ENCODE data around the gene SLC39A7.

Gene SLC39A7

GRCh38 chr6:33194431-33194979, 6.2 kb upstream of the SLC39A7 start:
- H4K5ac ChIP-seq (ENCODE audit: low read length): no peak overlapping the region
- DNase-seq: no peak
- H4K8ac ChIP-seq (ENCODE audit: low read depth, low read length): no peak overlapping the region
- H3K4me2 ChIP-seq (ENCODE audit: low read length): no peak overlapping the region
- no peak overlapping the region for H2AK5ac ChIP-seq (ENCODE audit: low read length)
- no peak overlapping the region for H3K23ac ChIP-seq (ENCODE audit: low read length)
- no peak overlapping the region for H3K4ac ChIP-seq (ENCODE audit: low read depth, low read length)
- no peaks in the 10 kb centered on the region for H3K27me3 ChIP-seq (ENCODE audit: insufficient read depth, low read length, poor library complexity)
- H2BK120ac ChIP-seq (ENCODE audit: low read depth, low read length): no peak overlapping the region
- no peak overlapping the region for H3K56ac ChIP-seq (ENCODE audit: low read length)
- no peak overlapping the region for H3K27ac ChIP-seq (ENCODE audit: low read depth, low read length)
- H2BK15ac ChIP-seq (replicated peaks; ENCODE audit: low read depth): no peak overlapping the region
- H2BK5ac ChIP-seq (ENCODE audit: low read length): no peak overlapping the region
- H3K9ac ChIP-seq (ENCODE audit: low read length): no peak overlapping the region
- peaks cover 1% of the 10 kb centered on the region for H3K79me1 ChIP-seq (ENCODE audit: low read length)
- peaks cover 3% of the 10 kb centered on the region for H3K4me1 ChIP-seq (ENCODE audit: control insufficient read depth, low read depth, low read length)
- no CpG with 5 or more reads among the region's 8 CpGs for WGBS (ENCODE audit: extremely low coverage, insufficient coverage, low lambda C conversion rate)
- H3K36me3 ChIP-seq (ENCODE audit: control insufficient read depth, insufficient read depth, low read length): peaks cover 2% of the 10 kb centered on the region
- no peak overlapping the region for H3K18ac ChIP-seq (ENCODE audit: low read length)
- peaks cover 2% of the 10 kb centered on the region for H3K79me2 ChIP-seq (ENCODE audit: control insufficient read depth, insufficient read depth, low read length)
- H3K4me3 ChIP-seq (ENCODE audit: low read length): no peak overlapping the region

GRCh38 chr6:33195304-33196165, 5.1 kb upstream of the SLC39A7 start:
- peaks cover 1% of the 10 kb centered on the region for H3K79me1 ChIP-seq (ENCODE audit: low read length)
- H2AK5ac ChIP-seq (ENCODE audit: low read length): no peak overlapping the region
- no peak overlapping the region for H2BK15ac ChIP-seq (replicated peaks; ENCODE audit: low read depth)
- H3K4ac ChIP-seq (ENCODE audit: low read depth, low read length): no peak overlapping the region
- H3K18ac ChIP-seq (ENCODE audit: low read length): no peak overlapping the region
- H3K56ac ChIP-seq (ENCODE audit: low read length): no peak overlapping the region
- H3K4me2 ChIP-seq (ENCODE audit: low read length): no peak overlapping the region
- no peak overlapping the region for H4K8ac ChIP-seq (ENCODE audit: low read depth, low read length)
- no peak for DNase-seq
- H2BK120ac ChIP-seq (ENCODE audit: low read depth, low read length): no peak overlapping the region
- H3K27ac ChIP-seq (ENCODE audit: low read depth, low read length): no peak overlapping the region
- no peak overlapping the region for H3K4me3 ChIP-seq (ENCODE audit: low read length)
- H3K27me3 ChIP-seq (ENCODE audit: insufficient read depth, low read length, poor library complexity): no peaks in the 10 kb centered on the region
- WGBS (ENCODE audit: extremely low coverage, insufficient coverage, low lambda C conversion rate): no CpG with 5 or more reads among the region's 15 CpGs
- peaks cover 2% of the 10 kb centered on the region for H3K36me3 ChIP-seq (ENCODE audit: control insufficient read depth, insufficient read depth, low read length)
- no peak overlapping the region for H3K23ac ChIP-seq (ENCODE audit: low read length)
- H2BK5ac ChIP-seq (ENCODE audit: low read length): no peak overlapping the region
- peaks cover 3% of the 10 kb centered on the region for H3K4me1 ChIP-seq (ENCODE audit: control insufficient read depth, low read depth, low read length)
- H3K9ac ChIP-seq (ENCODE audit: low read length): no peak overlapping the region
- no peak overlapping the region for H4K5ac ChIP-seq (ENCODE audit: low read length)
- H3K79me2 ChIP-seq (ENCODE audit: control insufficient read depth, insufficient read depth, low read length): peaks cover 2% of the 10 kb centered on the region

- no CpG with 5 or more reads among the region's 12 CpGs for WGBS (ENCODE audit: extremely low coverage, insufficient coverage, low lambda C conversion rate)
- peak; percentile 87 for DNase-seq
Observed at GRCh38 chr6:33197431-33198048, 3.1 kb upstream of the SLC39A7 start.

DNA sequence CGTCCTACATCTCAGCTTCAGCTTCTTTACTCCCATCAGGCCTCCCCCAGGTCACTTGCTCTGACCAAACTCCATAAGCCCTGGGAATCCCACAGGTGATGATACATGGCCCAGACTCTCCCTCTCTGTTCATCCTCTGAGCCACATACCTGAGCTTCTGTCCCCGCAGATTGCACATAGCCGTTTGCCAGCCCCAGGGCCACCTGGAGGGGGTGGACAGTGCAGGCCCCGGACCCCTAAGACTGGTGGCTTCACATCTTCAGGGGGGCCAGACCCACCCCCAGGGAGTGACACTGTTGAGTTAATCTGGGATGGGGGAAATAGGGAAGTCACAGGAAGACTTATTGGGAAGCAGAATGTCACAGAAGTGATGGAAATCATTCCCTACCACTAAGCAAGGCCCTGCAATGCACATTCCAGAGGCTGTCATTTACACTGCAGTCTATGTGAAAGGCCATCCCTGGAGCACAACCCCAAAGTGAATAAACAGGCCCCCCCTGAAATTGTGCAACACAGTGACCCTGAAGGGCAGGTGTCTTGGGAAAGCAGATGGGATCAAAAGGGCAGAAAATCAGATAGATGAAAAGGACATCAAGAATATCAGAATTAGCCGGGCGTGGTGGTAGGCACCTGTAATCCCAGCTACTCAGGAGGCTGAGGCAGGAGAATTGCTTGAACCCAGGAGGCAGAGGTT, 2.4 kb upstream of the SLC39A7 start:
- no peak overlapping the region for H2BK5ac ChIP-seq (ENCODE audit: low read length)
- peaks cover 10% of the 10 kb centered on the region for H3K4me1 ChIP-seq (ENCODE audit: control insufficient read depth, low read depth, low read length)
- no peak overlapping the region for H3K9ac ChIP-seq (ENCODE audit: low read length)
- no peak overlapping the region for H3K23ac ChIP-seq (ENCODE audit: low read length)
- H3K18ac ChIP-seq (ENCODE audit: low read length): no peak overlapping the region
- no peaks in the 10 kb centered on the region for H3K27me3 ChIP-seq (ENCODE audit: insufficient read depth, low read length, poor library complexity)
- H4K8ac ChIP-seq (ENCODE audit: low read depth, low read length): no peak overlapping the region
- no peak for DNase-seq
- H3K79me1 ChIP-seq (ENCODE audit: low read length): peaks cover 20% of the 10 kb centered on the region
- H2AK5ac ChIP-seq (ENCODE audit: low read length): no peak overlapping the region
- H3K79me2 ChIP-seq (ENCODE audit: control insufficient read depth, insufficient read depth, low read length): peaks cover 21% of the 10 kb centered on the region
- WGBS (ENCODE audit: extremely low coverage, insufficient coverage, low lambda C conversion rate): no CpG with 5 or more reads among the region's 6 CpGs
- H2BK15ac ChIP-seq (replicated peaks; ENCODE audit: low read depth): no peak overlapping the region
- H3K4me2 ChIP-seq (ENCODE audit: low read length): no peak overlapping the region
- H2BK120ac ChIP-seq (ENCODE audit: low read depth, low read length): no peak overlapping the region
- no peak overlapping the region for H3K4ac ChIP-seq (ENCODE audit: low read depth, low read length)
- H3K27ac ChIP-seq (ENCODE audit: low read depth, low read length): no peak overlapping the region
- no peak overlapping the region for H4K5ac ChIP-seq (ENCODE audit: low read length)
- no peak overlapping the region for H3K4me3 ChIP-seq (ENCODE audit: low read length)
- peaks cover 10% of the 10 kb centered on the region for H3K36me3 ChIP-seq (ENCODE audit: control insufficient read depth, insufficient read depth, low read length)
- H3K56ac ChIP-seq (ENCODE audit: low read length): peak overlapping the region; percentile 15

More at GRCh38 chr6:33197431-33198048, 3.1 kb upstream of the SLC39A7 start:
- H3K4me2 ChIP-seq (ENCODE audit: low read length): no peak overlapping the region
- no peaks in the 10 kb centered on the region for H3K27me3 ChIP-seq (ENCODE audit: insufficient read depth, low read length, poor library complexity)
- H3K18ac ChIP-seq (ENCODE audit: low read length): no peak overlapping the region
- peaks cover 19% of the 10 kb centered on the region for H3K79me2 ChIP-seq (ENCODE audit: control insufficient read depth, insufficient read depth, low read length)
- no peak overlapping the region for H3K9ac ChIP-seq (ENCODE audit: low read length)
- no peak overlapping the region for H3K4me3 ChIP-seq (ENCODE audit: low read length)
- H2BK5ac ChIP-seq (ENCODE audit: low read length): no peak overlapping the region
- H2BK120ac ChIP-seq (ENCODE audit: low read depth, low read length): no peak overlapping the region
- no peak overlapping the region for H3K27ac ChIP-seq (ENCODE audit: low read depth, low read length)
- H3K4ac ChIP-seq (ENCODE audit: low read depth, low read length): no peak overlapping the region
- no peak overlapping the region for H3K23ac ChIP-seq (ENCODE audit: low read length)
- H2BK15ac ChIP-seq (replicated peaks; ENCODE audit: low read depth): no peak overlapping the region
- peaks cover 10% of the 10 kb centered on the region for H3K4me1 ChIP-seq (ENCODE audit: control insufficient read depth, low read depth, low read length)
- no peak overlapping the region for H4K5ac ChIP-seq (ENCODE audit: low read length)
- H3K56ac ChIP-seq (ENCODE audit: low read length): peak overlapping the region; percentile 15
- peaks cover 16% of the 10 kb centered on the region for H3K79me1 ChIP-seq (ENCODE audit: low read length)
- no peak overlapping the region for H2AK5ac ChIP-seq (ENCODE audit: low read length)
- no peak overlapping the region for H4K8ac ChIP-seq (ENCODE audit: low read depth, low read length)
- peaks cover 5% of the 10 kb centered on the region for H3K36me3 ChIP-seq (ENCODE audit: control insufficient read depth, insufficient read depth, low read length)

DNA sequence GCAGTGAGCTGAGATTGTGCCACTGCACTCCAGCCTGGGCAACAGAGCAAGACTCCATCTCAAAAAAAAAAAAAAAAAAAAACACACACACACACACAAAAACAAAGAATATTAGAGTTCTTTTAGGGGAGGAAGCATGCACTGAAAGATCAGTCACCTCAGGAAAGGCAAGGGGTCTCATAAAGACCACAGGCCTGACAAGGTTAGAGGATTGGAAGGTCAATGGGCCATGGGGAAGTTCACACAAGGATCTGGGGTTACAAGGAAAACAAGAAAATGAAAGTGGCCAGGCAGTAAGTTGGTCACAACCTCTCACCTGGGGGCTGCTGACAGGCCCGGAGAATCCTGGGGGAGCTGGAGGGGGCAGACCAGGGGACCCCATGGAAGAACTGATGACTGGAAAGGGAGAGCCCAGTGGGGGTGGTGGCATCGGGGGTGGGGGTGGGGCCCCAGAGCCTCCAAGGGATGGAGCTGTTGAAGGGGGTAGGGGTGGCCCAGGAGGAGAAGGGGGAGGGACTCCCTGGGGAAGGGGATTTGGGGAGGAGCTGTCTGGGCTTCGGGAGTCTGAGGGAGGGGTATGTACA, 1.7 kb upstream of the SLC39A7 start:
- H3K4me3 ChIP-seq (ENCODE audit: low read length): no peak overlapping the region
- H2BK15ac ChIP-seq (replicated peaks; ENCODE audit: low read depth): no peak overlapping the region
- H3K79me1 ChIP-seq (ENCODE audit: low read length): peaks cover 20% of the 10 kb centered on the region
- no peak overlapping the region for H4K5ac ChIP-seq (ENCODE audit: low read length)
- no peak overlapping the region for H2AK5ac ChIP-seq (ENCODE audit: low read length)
- no peak overlapping the region for H2BK120ac ChIP-seq (ENCODE audit: low read depth, low read length)
- H3K18ac ChIP-seq (ENCODE audit: low read length): no peak overlapping the region
- H3K36me3 ChIP-seq (ENCODE audit: control insufficient read depth, insufficient read depth, low read length): peaks cover 14% of the 10 kb centered on the region
- H3K56ac ChIP-seq (ENCODE audit: low read length): peak overlapping the region; percentile 99
- no peak overlapping the region for H3K23ac ChIP-seq (ENCODE audit: low read length)
- H4K8ac ChIP-seq (ENCODE audit: low read depth, low read length): no peak overlapping the region
- H3K27ac ChIP-seq (ENCODE audit: low read depth, low read length): no peak overlapping the region
- no CpG with 5 or more reads among the region's 3 CpGs for WGBS (ENCODE audit: extremely low coverage, insufficient coverage, low lambda C conversion rate)
- no peaks in the 10 kb centered on the region for H3K27me3 ChIP-seq (ENCODE audit: insufficient read depth, low read length, poor library complexity)
- H2BK5ac ChIP-seq (ENCODE audit: low read length): no peak overlapping the region
- DNase-seq: no peak
- peak overlapping the region; percentile 99 for H3K9ac ChIP-seq (ENCODE audit: low read length)
- no peak overlapping the region for H3K4me2 ChIP-seq (ENCODE audit: low read length)
- no peak overlapping the region for H3K4ac ChIP-seq (ENCODE audit: low read depth, low read length)
- H3K4me1 ChIP-seq (ENCODE audit: control insufficient read depth, low read depth, low read length): peaks cover 10% of the 10 kb centered on the region
- peaks cover 21% of the 10 kb centered on the region for H3K79me2 ChIP-seq (ENCODE audit: control insufficient read depth, insufficient read depth, low read length)
